GM23338 (cell line): ENCODE measurements around the gene NET1. TPM values are rescaled to one million over a fixed set of nuclear protein-coding genes. Genes with fewer than 3 reads are reported as not detected.

ENCODE experiments used
- CREB1 ChIP-seq: fragments of 250-450 bp; sonication (Bioruptor Pico); IDR thresholded peaks from 2 replicates; pipeline ENCODE4 v1.5.0; 2020; ENCODE audit warnings: low read depth, mild to moderate bottlenecking, moderate library complexity
- JUNB ChIP-seq: IDR thresholded peaks from one replicate; pipeline ENCODE4 v1.6.1; 2016; ENCODE audit warnings: antibody characterized with exemption; ENCODE audit not compliant: unreplicated experiment
- NANOG ChIP-seq: IDR thresholded peaks from 2 replicates; pipeline ENCODE4 v1.6.1; 2016; ENCODE audit warnings: antibody characterized with exemption, borderline replicate concordance
- STAT1 ChIP-seq: IDR thresholded peaks from one replicate; pipeline ENCODE4 v1.6.1; 2016; ENCODE audit warnings: antibody characterized with exemption; ENCODE audit not compliant: unreplicated experiment
- polyA plus RNA-seq: library from polyadenylated mRNA; unstranded; fragments of >200 nt; fragmentation: Nextera tagmentation; extraction: Ambion mirVana; gene quantifications from 2 replicates; pipeline ENCODE4 v1.2.1, GENCODE V29; 2016
- total RNA-seq: library from RNA; depleted of rRNA; stranded (reverse); fragments of >200 nt; shearing (Covaris generic); gene quantifications from 2 replicates; pipeline ENCODE4 v1.2.3, GENCODE V29; 2014
- TF ChIP-seq, protein P1 (sequence below): fragments of 250-450 bp; sonication (Bioruptor Pico); IDR thresholded peaks from 2 replicates; pipeline ENCODE4 v1.5.0; 2020; ENCODE audit warnings: mild to moderate bottlenecking, moderate library complexity
- TF ChIP-seq, protein P2 (sequence below): IDR thresholded peaks from one replicate; pipeline ENCODE4 v1.6.1; 2018; ENCODE audit warnings: antibody characterized with exemption; ENCODE audit not compliant: unreplicated experiment
- TF ChIP-seq, protein P3 (sequence below), 2 experiments: fragments of 200-600 bp in 1 of 2; sonication (generic) in 1 of 2; conservative IDR thresholded peaks; 2 replicates each; pipeline versions ENCODE4 v1.5.1 to v1.6.1; 2016 to 2017; ENCODE audit warnings: antibody characterized with exemption in 2 of 2, low read depth in 2 of 2, mild to moderate bottlenecking in 2 of 2, moderate library complexity in 1 of 2
- TF ChIP-seq, protein P4 (sequence below): IDR thresholded peaks from 2 replicates; pipeline ENCODE4 v1.6.1; 2016; ENCODE audit warnings: antibody characterized with exemption

Gene NET1
- total and polyA plus RNA-seq, 2 experiments from 2014 or later: 47.9 to 93.9 TPM

DNA sequence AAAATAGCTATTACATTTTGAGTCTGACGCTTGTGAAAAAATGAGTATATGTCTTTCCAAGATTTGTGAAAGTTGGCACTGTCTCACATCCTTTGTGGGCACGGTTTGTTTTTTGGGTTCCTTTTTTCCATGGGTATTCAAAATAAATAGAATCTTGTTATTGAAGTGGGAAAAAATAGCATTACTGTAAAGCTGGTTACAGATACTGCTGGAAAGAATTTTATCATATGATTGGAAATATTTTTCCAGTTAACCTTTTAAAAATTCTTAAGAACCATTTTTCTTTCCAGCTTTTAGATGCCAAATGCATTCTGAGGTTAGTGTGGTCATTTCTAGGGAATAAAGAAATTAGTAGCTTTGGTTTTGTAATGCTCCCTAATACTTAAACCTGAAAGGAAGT, 11.4 kb downstream of the NET1 start (continued):
- TF ChIP-seq, protein P1, sequence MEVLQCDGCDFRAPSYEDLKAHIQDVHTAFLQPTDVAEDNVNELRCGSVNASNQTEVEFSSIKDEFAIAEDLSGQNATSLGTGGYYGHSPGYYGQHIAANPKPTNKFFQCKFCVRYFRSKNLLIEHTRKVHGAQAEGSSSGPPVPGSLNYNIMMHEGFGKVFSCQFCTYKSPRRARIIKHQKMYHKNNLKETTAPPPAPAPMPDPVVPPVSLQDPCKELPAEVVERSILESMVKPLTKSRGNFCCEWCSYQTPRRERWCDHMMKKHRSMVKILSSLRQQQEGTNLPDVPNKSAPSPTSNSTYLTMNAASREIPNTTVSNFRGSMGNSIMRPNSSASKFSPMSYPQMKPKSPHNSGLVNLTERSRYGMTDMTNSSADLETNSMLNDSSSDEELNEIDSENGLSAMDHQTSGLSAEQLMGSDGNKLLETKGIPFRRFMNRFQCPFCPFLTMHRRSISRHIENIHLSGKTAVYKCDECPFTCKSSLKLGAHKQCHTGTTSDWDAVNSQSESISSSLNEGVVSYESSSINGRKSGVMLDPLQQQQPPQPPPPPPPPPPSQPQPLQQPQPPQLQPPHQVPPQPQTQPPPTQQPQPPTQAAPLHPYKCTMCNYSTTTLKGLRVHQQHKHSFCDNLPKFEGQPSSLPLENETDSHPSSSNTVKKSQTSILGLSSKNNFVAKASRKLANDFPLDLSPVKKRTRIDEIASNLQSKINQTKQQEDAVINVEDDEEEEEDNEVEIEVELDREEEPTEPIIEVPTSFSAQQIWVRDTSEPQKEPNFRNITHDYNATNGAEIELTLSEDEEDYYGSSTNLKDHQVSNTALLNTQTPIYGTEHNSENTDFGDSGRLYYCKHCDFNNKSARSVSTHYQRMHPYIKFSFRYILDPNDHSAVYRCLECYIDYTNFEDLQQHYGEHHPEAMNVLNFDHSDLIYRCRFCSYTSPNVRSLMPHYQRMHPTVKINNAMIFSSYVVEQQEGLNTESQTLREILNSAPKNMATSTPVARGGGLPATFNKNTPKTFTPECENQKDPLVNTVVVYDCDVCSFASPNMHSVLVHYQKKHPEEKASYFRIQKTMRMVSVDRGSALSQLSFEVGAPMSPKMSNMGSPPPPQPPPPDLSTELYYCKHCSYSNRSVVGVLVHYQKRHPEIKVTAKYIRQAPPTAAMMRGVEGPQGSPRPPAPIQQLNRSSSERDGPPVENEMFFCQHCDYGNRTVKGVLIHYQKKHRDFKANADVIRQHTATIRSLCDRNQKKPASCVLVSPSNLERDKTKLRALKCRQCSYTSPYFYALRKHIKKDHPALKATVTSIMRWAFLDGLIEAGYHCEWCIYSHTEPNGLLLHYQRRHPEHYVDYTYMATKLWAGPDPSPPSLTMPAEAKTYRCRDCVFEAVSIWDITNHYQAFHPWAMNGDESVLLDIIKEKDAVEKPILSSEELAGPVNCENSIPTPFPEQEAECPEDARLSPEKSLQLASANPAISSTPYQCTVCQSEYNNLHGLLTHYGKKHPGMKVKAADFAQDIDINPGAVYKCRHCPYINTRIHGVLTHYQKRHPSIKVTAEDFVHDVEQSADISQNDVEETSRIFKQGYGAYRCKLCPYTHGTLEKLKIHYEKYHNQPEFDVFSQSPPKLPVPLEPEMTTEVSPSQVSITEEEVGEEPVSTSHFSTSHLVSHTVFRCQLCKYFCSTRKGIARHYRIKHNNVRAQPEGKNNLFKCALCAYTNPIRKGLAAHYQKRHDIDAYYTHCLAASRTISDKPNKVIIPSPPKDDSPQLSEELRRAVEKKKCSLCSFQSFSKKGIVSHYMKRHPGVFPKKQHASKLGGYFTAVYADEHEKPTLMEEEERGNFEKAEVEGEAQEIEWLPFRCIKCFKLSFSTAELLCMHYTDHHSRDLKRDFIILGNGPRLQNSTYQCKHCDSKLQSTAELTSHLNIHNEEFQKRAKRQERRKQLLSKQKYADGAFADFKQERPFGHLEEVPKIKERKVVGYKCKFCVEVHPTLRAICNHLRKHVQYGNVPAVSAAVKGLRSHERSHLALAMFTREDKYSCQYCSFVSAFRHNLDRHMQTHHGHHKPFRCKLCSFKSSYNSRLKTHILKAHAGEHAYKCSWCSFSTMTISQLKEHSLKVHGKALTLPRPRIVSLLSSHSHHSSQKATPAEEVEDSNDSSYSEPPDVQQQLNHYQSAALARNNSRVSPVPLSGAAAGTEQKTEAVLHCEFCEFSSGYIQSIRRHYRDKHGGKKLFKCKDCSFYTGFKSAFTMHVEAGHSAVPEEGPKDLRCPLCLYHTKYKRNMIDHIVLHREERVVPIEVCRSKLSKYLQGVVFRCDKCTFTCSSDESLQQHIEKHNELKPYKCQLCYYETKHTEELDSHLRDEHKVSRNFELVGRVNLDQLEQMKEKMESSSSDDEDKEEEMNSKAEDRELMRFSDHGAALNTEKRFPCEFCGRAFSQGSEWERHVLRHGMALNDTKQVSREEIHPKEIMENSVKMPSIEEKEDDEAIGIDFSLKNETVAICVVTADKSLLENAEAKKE (CRISPR knock-in tag): no peak
- TF ChIP-seq, protein P2, sequence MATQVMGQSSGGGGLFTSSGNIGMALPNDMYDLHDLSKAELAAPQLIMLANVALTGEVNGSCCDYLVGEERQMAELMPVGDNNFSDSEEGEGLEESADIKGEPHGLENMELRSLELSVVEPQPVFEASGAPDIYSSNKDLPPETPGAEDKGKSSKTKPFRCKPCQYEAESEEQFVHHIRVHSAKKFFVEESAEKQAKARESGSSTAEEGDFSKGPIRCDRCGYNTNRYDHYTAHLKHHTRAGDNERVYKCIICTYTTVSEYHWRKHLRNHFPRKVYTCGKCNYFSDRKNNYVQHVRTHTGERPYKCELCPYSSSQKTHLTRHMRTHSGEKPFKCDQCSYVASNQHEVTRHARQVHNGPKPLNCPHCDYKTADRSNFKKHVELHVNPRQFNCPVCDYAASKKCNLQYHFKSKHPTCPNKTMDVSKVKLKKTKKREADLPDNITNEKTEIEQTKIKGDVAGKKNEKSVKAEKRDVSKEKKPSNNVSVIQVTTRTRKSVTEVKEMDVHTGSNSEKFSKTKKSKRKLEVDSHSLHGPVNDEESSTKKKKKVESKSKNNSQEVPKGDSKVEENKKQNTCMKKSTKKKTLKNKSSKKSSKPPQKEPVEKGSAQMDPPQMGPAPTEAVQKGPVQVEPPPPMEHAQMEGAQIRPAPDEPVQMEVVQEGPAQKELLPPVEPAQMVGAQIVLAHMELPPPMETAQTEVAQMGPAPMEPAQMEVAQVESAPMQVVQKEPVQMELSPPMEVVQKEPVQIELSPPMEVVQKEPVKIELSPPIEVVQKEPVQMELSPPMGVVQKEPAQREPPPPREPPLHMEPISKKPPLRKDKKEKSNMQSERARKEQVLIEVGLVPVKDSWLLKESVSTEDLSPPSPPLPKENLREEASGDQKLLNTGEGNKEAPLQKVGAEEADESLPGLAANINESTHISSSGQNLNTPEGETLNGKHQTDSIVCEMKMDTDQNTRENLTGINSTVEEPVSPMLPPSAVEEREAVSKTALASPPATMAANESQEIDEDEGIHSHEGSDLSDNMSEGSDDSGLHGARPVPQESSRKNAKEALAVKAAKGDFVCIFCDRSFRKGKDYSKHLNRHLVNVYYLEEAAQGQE: no peak
- TF ChIP-seq, protein P3, sequence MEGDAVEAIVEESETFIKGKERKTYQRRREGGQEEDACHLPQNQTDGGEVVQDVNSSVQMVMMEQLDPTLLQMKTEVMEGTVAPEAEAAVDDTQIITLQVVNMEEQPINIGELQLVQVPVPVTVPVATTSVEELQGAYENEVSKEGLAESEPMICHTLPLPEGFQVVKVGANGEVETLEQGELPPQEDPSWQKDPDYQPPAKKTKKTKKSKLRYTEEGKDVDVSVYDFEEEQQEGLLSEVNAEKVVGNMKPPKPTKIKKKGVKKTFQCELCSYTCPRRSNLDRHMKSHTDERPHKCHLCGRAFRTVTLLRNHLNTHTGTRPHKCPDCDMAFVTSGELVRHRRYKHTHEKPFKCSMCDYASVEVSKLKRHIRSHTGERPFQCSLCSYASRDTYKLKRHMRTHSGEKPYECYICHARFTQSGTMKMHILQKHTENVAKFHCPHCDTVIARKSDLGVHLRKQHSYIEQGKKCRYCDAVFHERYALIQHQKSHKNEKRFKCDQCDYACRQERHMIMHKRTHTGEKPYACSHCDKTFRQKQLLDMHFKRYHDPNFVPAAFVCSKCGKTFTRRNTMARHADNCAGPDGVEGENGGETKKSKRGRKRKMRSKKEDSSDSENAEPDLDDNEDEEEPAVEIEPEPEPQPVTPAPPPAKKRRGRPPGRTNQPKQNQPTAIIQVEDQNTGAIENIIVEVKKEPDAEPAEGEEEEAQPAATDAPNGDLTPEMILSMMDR (conservative IDR thresholded peaks at IDR 0.05; ENCODE audit: low read depth in 2 of 2): no peak
- TF ChIP-seq JUNB (no peak), STAT1 (no peak), CREB1 (CRISPR knock-in tag) (no peak), NANOG (no peak)
- TF ChIP-seq, protein P4, sequence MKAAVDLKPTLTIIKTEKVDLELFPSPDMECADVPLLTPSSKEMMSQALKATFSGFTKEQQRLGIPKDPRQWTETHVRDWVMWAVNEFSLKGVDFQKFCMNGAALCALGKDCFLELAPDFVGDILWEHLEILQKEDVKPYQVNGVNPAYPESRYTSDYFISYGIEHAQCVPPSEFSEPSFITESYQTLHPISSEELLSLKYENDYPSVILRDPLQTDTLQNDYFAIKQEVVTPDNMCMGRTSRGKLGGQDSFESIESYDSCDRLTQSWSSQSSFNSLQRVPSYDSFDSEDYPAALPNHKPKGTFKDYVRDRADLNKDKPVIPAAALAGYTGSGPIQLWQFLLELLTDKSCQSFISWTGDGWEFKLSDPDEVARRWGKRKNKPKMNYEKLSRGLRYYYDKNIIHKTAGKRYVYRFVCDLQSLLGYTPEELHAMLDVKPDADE: no peak
